Mesenchymal stem cell (in vitro differentiated cells and primary cell): ENCODE data around the gene TMEM11.

ENCODE experiments used
- DNase-seq: peaks from one replicate; pipeline ENCODE4 v3.0.0-alpha.2; 2013
- H2AFZ ChIP-seq: one replicate; pipeline ENCODE4 v1.6.1; 2013; ENCODE audit warnings: low read depth, mild to moderate bottlenecking, control low read depth, inconsistent platforms, low read length, moderate library complexity
- H2AK5ac ChIP-seq: 2 replicates; pipeline ENCODE4 v1.6.1; 2013; ENCODE audit warnings: low read length, moderate library complexity, mild to moderate bottlenecking, inconsistent platforms; ENCODE audit not compliant: severe bottlenecking
- H2BK120ac ChIP-seq: one replicate; pipeline ENCODE4 v1.6.1; 2013; ENCODE audit warnings: low read depth, mild to moderate bottlenecking, inconsistent platforms, low read length, moderate library complexity
- H2BK12ac ChIP-seq, 2 experiments: one replicate each; pipeline ENCODE4 v1.6.1; 2013; ENCODE audit warnings: inconsistent platforms in 2 of 2, low read length in 2 of 2, mild to moderate bottlenecking in 2 of 2, moderate library complexity in 2 of 2, control low read depth in 1 of 2
- H2BK15ac ChIP-seq: one replicate; pipeline ENCODE4 v1.6.1; 2013; ENCODE audit warnings: mild to moderate bottlenecking, low read depth, inconsistent platforms; ENCODE audit not compliant: poor library complexity, severe bottlenecking
- H2BK5ac ChIP-seq: 2 replicates; pipeline ENCODE4 v1.6.1; 2013; ENCODE audit warnings: low read depth, mild to moderate bottlenecking, low read length, control low read depth, inconsistent platforms; ENCODE audit not compliant: poor library complexity, severe bottlenecking
- H3K14ac ChIP-seq, 2 experiments: one replicate each; pipeline ENCODE4 v1.6.1; 2013; ENCODE audit warnings: inconsistent platforms in 2 of 2, low read length in 2 of 2, control low read depth in 1 of 2, mild to moderate bottlenecking in 1 of 2, moderate library complexity in 1 of 2
- H3K18ac ChIP-seq, 2 experiments: one replicate each; pipeline ENCODE4 v1.6.1; 2013; ENCODE audit warnings: inconsistent platforms in 2 of 2, low read length in 2 of 2, control low read depth in 1 of 2, low read depth in 1 of 2, mild to moderate bottlenecking in 1 of 2
- H3K23ac ChIP-seq, 2 experiments: one replicate each; pipeline ENCODE4 v1.6.1; 2013; ENCODE audit warnings: inconsistent platforms in 2 of 2, low read length in 2 of 2, mild to moderate bottlenecking in 2 of 2, moderate library complexity in 2 of 2, control low read depth in 1 of 2
- H3K27ac ChIP-seq: 2 replicates; pipeline ENCODE4 v1.5.1; 2013; ENCODE audit warnings: mild to moderate bottlenecking, moderate library complexity, low read length, control low read depth, inconsistent platforms; ENCODE audit not compliant: poor library complexity, severe bottlenecking
- H3K27me3 ChIP-seq, 2 experiments: 2 replicates each; pipeline versions ENCODE4 v1.6.1 to v1.7.0; 2013; ENCODE audit warnings: low read length in 2 of 2, mild to moderate bottlenecking in 2 of 2, moderate library complexity in 2 of 2, control low read depth in 1 of 2, inconsistent platforms in 1 of 2; ENCODE audit not compliant: control insufficient read depth in 1 of 2, insufficient read depth in 1 of 2
- H3K36me3 ChIP-seq, 2 experiments: 2 replicates each; pipeline versions ENCODE4 v1.6.1 to v1.7.0; 2013; ENCODE audit warnings: low read length in 2 of 2, control low read depth in 1 of 2, inconsistent platforms in 1 of 2, low read depth in 1 of 2, mild to moderate bottlenecking in 1 of 2; ENCODE audit not compliant: insufficient read depth in 2 of 2, control insufficient read depth in 1 of 2
- H3K4ac ChIP-seq, 2 experiments: one replicate each; pipeline ENCODE4 v1.6.1; 2013; ENCODE audit warnings: inconsistent platforms in 2 of 2, low read length in 2 of 2, mild to moderate bottlenecking in 2 of 2, moderate library complexity in 2 of 2, control low read depth in 1 of 2, low read depth in 1 of 2
- H3K4me1 ChIP-seq: 2 replicates; pipeline ENCODE4 v1.6.1; 2013; ENCODE audit warnings: low read depth, low read length, control low read depth; ENCODE audit not compliant: control insufficient read depth, insufficient read depth
- H3K4me2 ChIP-seq: 2 replicates; pipeline ENCODE4 v1.6.1; 2013; ENCODE audit warnings: low read length, mild to moderate bottlenecking, inconsistent platforms; ENCODE audit not compliant: poor library complexity, severe bottlenecking
- H3K4me3 ChIP-seq, 2 experiments: 2 replicates each; pipeline versions ENCODE4 v1.5.1 to v1.7.0; 2013; ENCODE audit warnings: low read length in 2 of 2, mild to moderate bottlenecking in 2 of 2, control low read depth in 1 of 2, low read depth in 1 of 2; ENCODE audit not compliant: insufficient read depth in 1 of 2
- H3K79me1 ChIP-seq: replicated peaks from 2 replicates; pipeline ENCODE4 v1.6.1; 2013; ENCODE audit warnings: mild to moderate bottlenecking, control low read depth, low read length, inconsistent platforms; ENCODE audit not compliant: poor library complexity, severe bottlenecking
- H3K9ac ChIP-seq: 2 replicates; pipeline ENCODE4 v1.7.0; 2013; ENCODE audit warnings: mild to moderate bottlenecking, low read length, moderate library complexity
- H3K9me3 ChIP-seq: 2 replicates; pipeline ENCODE4 v1.7.0; 2013; ENCODE audit warnings: mild to moderate bottlenecking, low read length; ENCODE audit not compliant: control insufficient read depth
- H4K8ac ChIP-seq: one replicate; pipeline ENCODE4 v1.6.1; 2013; ENCODE audit warnings: inconsistent platforms, mild to moderate bottlenecking, low read length, moderate library complexity
- H4K91ac ChIP-seq: one replicate; pipeline ENCODE4 v1.6.1; 2013; ENCODE audit warnings: mild to moderate bottlenecking, low read length, inconsistent platforms
- WGBS: methylation state at CpG from one replicate; pipeline ENCODE4 v1.1.7; 2013; ENCODE audit warnings: mixed read lengths; 5-methylcytosine and 5-hydroxymethylcytosine counted together

TMEM11 gene

GRCh38 chr17:21240369-21241055, 26.6 kb upstream of the TMEM11 start:
- H3K79me1 ChIP-seq, result no peaks in the 10 kb centered on the region

GRCh38 chr17:21239680-21240368, 25.9 kb upstream of the TMEM11 start:
- H3K9me3 ChIP-seq, result no peaks in the 10 kb centered on the region
- no peak overlapping the region for H3K4ac ChIP-seq
- H2AFZ ChIP-seq, result no peak overlapping the region
- H3K79me1 ChIP-seq, result no peaks in the 10 kb centered on the region
- DNase-seq, result peak; percentile 38
- H3K36me3 ChIP-seq, result peaks cover 0 to 32% of the 10 kb centered on the region in 2 experiments
- no peak overlapping the region for H3K18ac ChIP-seq
- no peak overlapping the region for H3K14ac ChIP-seq
- no peak overlapping the region for H2BK120ac ChIP-seq
- H4K8ac ChIP-seq, result no peak overlapping the region
- WGBS, result 68% methylated on average over 12 of the region's 12 CpGs
- no peak overlapping the region for H3K23ac ChIP-seq
- no peak overlapping the region for H4K91ac ChIP-seq
- no peak overlapping the region for H3K4me3 ChIP-seq
- H3K4me2 ChIP-seq, result no peak overlapping the region
- no peak overlapping the region for H2BK15ac ChIP-seq
- peaks cover 0 to 25% of the 10 kb centered on the region in 2 experiments for H3K27me3 ChIP-seq
- H3K4me1 ChIP-seq, result peaks cover 13% of the 10 kb centered on the region
- H2BK12ac ChIP-seq, result no peak overlapping the region
- no peak overlapping the region for H2BK5ac ChIP-seq
- H3K9ac ChIP-seq, result no peak overlapping the region
- H2AK5ac ChIP-seq, result no peak overlapping the region
- H3K27ac ChIP-seq, result no peak overlapping the region

More at GRCh38 chr17:21240369-21241055, 26.6 kb upstream of the TMEM11 start:
- Histone ChIP-seq H2BK12ac (no peak overlapping the region), H3K36me3 (peaks cover 0 to 32% of the 10 kb centered on the region in 2 experiments), H3K9ac (no peak overlapping the region), H4K91ac (no peak overlapping the region), H2AFZ (no peak overlapping the region), H4K8ac (no peak overlapping the region), H3K23ac (no peak overlapping the region), H2BK120ac (no peak overlapping the region), H3K4ac (no peak overlapping the region), H3K14ac (no peak overlapping the region), H3K27ac (no peak overlapping the region), H3K4me1 (peaks cover 13% of the 10 kb centered on the region), H3K4me2 (no peak overlapping the region), H2AK5ac (no peak overlapping the region), H3K4me3 (no peak overlapping the region), H3K18ac (no peak overlapping the region), H3K9me3 (no peaks in the 10 kb centered on the region), H3K27me3 (peaks cover 0 to 19% of the 10 kb centered on the region in 2 experiments), H2BK5ac (no peak overlapping the region), H2BK15ac (no peak overlapping the region)
- no peak for DNase-seq
- 70% methylated on average over 23 of the region's 25 CpGs for WGBS

GRCh38 chr17:21235921-21236320, 22.0 kb upstream of the TMEM11 start:
- Histone ChIP-seq H3K9ac (no peak overlapping the region), H4K8ac (no peak overlapping the region), H2BK5ac (no peak overlapping the region), H3K4me3 (peak overlapping the region in 1 of 2 experiments; percentile 30), H2BK15ac (no peak overlapping the region), H3K4ac (no peak overlapping the region), H2AFZ (no peak overlapping the region), H4K91ac (no peak overlapping the region), H3K4me1 (peaks cover 4% of the 10 kb centered on the region), H2BK120ac (no peak overlapping the region), H3K27ac (no peak overlapping the region), H2AK5ac (no peak overlapping the region), H3K9me3 (peaks cover 4% of the 10 kb centered on the region), H3K4me2 (no peak overlapping the region), H3K23ac (no peak overlapping the region), H2BK12ac (no peak overlapping the region), H3K36me3 (peaks cover 0 to 3% of the 10 kb centered on the region in 2 experiments), H3K14ac (no peak overlapping the region), H3K79me1 (no peaks in the 10 kb centered on the region), H3K18ac (no peak overlapping the region), H3K27me3 (peaks cover 0 to 25% of the 10 kb centered on the region in 2 experiments)
- WGBS, result 59% methylated on average over 1 of the region's 1 CpG
- DNase-seq, result no peak

DNA sequence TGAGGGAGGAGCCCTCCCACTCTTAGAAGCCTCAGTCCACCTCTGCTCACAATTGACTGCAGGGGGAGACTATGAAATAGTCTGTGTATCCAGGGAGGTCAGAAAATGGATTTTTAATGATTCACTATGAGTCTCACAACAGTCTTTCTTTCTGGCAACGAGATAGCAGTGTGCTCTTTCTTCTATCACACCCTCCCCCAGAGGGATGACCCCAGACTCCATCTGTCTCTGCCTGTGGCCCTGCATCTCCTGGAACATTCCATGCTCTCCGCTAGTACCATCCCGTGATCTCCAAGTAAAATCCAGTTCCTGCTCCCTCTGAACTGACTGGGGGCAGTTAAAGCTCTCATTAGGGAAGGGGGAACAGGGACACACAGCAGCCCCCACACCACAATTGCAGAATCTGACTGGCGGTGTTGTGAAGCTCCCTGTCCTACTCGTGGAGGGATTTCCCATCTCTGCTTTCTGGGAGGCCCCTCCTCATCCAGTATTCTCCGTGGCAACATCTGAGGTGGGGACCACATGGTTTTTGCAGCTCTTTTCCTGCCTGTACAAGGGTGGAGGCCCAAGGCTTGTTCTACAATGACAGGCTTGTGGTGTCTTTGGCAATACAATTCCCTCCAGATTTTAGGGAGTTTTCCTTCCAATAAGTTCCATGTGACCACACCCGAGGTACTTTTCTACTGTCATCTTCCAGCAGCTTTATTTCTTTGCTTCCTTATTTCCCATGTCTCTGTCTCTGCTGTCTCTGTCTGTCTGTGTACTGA, 19.8 kb upstream of the TMEM11 start:
- H3K23ac ChIP-seq, result no peak overlapping the region
- H2AFZ ChIP-seq, result no peak overlapping the region
- DNase-seq, result no peak
- peaks cover 0 to 25% of the 10 kb centered on the region in 2 experiments for H3K27me3 ChIP-seq
- no peak overlapping the region for H3K4me2 ChIP-seq
- no peak overlapping the region for H2BK15ac ChIP-seq
- no peak overlapping the region for H4K91ac ChIP-seq
- H3K79me1 ChIP-seq, result no peaks in the 10 kb centered on the region
- H3K4me3 ChIP-seq, result peak overlapping the region in 1 of 2 experiments; percentile 33
- H3K14ac ChIP-seq, result no peak overlapping the region
- H2BK5ac ChIP-seq, result no peak overlapping the region
- no peak overlapping the region for H2AK5ac ChIP-seq
- no peak overlapping the region for H4K8ac ChIP-seq
- peak overlapping the region; percentile 52 for H3K9ac ChIP-seq
- no peak overlapping the region for H3K18ac ChIP-seq
- peaks cover 4% of the 10 kb centered on the region for H3K9me3 ChIP-seq
- no peak overlapping the region for H2BK12ac ChIP-seq
- no peak overlapping the region for H2BK120ac ChIP-seq
- no peak overlapping the region for H3K27ac ChIP-seq
- no peaks in the 10 kb centered on the region for H3K36me3 ChIP-seq
- H3K4me1 ChIP-seq, result peaks cover 2% of the 10 kb centered on the region
- WGBS, result 71% methylated on average over 7 of the region's 7 CpGs
- no peak overlapping the region for H3K4ac ChIP-seq
